Measurements from ENCODE around the gene GRK4. TPM values are rescaled to one million over a fixed set of nuclear protein-coding genes. Genes with fewer than 3 reads are reported as not detected.

Gene GRK4
- total RNA-seq, 1 donor from 2014 or later: 9.0 TPM

DNA sequence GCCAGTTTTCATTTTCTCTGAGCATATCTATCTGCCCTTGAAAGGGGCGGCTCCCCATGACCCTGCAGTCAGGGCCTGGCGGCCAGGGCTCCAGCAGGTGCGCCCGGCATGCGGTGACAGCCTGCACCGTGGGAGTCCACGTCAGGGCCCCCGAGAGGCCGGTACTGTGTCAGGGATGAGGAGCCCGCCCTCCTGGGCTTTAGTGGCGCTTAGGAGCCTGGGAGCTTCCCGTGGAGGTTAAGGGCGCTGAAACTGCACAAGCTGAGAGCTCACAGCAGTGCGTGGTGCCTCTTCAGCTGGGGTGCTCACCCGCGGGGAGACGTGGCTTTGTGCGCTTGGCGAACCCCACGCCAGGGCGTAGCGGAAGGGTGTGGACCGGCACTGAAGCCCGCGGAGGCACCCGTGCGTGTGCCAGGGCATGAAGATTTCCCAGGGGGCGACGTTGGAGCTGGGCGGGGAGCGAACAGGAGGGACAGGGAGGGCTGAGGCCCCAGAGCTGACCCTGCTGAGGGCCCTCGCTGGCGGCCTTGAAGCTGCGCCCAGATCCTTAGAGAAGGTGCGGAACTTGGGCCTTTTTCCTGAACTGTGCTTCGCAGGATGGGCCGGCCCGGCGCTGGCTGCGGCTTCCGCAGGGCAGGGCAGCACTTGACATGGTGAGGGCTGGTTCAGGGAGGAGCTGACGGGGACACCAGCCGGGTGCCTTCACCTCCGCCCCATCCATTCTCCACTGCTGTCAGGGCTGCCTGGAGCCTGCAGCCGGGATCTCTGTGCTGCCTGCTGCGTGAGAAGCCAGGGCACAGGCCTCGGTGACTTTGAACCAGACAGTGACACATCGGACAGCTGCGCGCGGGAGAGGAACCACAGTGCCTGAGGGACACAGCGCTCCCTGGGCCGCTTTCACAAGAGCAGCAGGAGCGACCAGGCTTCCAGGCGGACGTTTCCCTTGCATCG lies 78.1 kb downstream of the GRK4 start:
- DNase-seq: peak; percentile 60
- intact Hi-C loops (cut with micrococcal nuclease): no loop called here
- Histone ChIP-seq H3K9me3 (replicated peaks) (no peaks in the 10 kb centered on the region), H3K4me3 (peak overlapping the region; percentile 68), H3K36me3 (no peaks in the 10 kb centered on the region), H3K4me1 (peaks cover 47% of the 10 kb centered on the region), H3K27me3 (ENCODE audit: low read depth) (no peaks in the 10 kb centered on the region), H3K27ac (replicated peaks) (peak overlapping the region; percentile 88)
- no peak for TF ChIP-seq CTCF (IDR thresholded peaks at IDR 0.05; ENCODE audit: borderline replicate concordance)

DNA sequence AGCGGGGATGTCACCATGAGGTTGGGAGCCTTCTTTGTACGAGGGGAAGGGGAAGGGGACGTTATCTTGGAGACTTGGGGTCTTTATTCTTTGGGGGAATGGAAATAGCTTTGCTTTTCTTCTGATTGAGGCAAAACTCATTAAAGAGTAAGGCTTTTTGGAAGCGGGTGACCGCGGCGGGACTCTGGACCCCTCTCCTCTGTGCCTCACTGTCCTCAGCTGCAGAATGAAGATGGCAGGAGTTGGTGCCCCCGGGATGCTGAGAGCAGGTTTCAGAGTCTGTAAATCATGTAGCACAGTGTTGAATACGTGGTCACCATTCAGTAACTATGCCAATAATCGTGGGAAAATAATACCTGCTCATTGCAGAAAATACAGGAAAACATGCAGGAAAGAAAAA lies 78.9 kb downstream of the GRK4 start:
- peak overlapping the region; percentile 88 for H3K27ac ChIP-seq (replicated peaks)
- H3K4me3 ChIP-seq: peak overlapping the region; percentile 68
- DNase-seq: no peak
- TF ChIP-seq CTCF (IDR thresholded peaks at IDR 0.05; ENCODE audit: borderline replicate concordance): no peak
- peaks cover 44% of the 10 kb centered on the region for H3K4me1 ChIP-seq
- no peaks in the 10 kb centered on the region for H3K9me3 ChIP-seq (replicated peaks)
- H3K27me3 ChIP-seq (ENCODE audit: low read depth): no peaks in the 10 kb centered on the region
- intact Hi-C loops (cut with micrococcal nuclease): no loop called here
- no peaks in the 10 kb centered on the region for H3K36me3 ChIP-seq

DNA sequence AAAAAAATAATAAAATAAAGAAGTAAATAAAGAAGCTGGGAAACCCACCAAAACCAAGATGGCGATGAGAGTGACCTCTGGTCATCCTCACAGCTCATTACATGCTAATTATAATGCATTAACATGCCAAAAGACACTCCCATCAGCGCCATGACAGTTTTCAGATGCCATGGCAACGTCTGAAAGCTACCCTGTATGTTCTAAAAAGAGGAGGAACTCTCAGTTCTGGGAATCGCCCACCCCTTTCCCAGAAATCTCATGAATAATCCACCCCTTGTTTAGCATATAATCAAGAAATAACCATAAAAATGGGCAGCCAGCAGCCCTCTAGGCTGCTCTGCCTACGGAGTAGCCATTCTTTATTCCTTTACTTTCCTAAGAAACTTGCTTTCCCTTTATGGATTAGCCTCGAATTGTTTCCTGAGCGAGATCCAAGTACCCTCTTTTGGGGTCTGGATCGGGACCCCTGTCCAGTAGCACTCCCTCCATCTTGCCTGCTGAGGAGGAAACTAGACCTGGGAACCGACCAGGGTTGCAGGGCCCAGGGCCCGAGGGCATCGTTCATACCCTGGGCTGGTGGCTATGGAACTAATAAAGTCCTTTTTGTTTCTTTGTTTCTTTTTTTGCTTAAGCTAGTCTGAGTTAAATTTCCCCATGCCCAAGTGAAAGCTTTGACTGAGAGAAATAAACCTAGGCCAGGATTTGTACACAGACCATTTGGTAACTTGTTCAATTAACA lies 80.1 kb downstream of the GRK4 start:
- TF ChIP-seq CTCF (IDR thresholded peaks at IDR 0.05; ENCODE audit: borderline replicate concordance): no peak
- intact Hi-C loops (cut with micrococcal nuclease): no loop called here
- Histone ChIP-seq H3K4me3 (no peak overlapping the region), H3K27ac (replicated peaks) (no peak overlapping the region), H3K27me3 (ENCODE audit: low read depth) (no peaks in the 10 kb centered on the region), H3K9me3 (replicated peaks) (no peaks in the 10 kb centered on the region), H3K36me3 (no peaks in the 10 kb centered on the region), H3K4me1 (peaks cover 38% of the 10 kb centered on the region)
- no peak for DNase-seq

GRCh38 chr4:3044870-3045819 lies 81.8 kb downstream of the GRK4 start:
- Histone ChIP-seq H3K9me3 (replicated peaks) (no peaks in the 10 kb centered on the region), H3K36me3 (no peaks in the 10 kb centered on the region), H3K27ac (replicated peaks) (no peak overlapping the region), H3K4me3 (no peak overlapping the region), H3K4me1 (peaks cover 34% of the 10 kb centered on the region), H3K27me3 (ENCODE audit: low read depth) (no peaks in the 10 kb centered on the region)
- TF ChIP-seq CTCF (IDR thresholded peaks at IDR 0.05; ENCODE audit: borderline replicate concordance): no peak
- intact Hi-C loops (cut with micrococcal nuclease): no loop called here
- peak; percentile 46 for DNase-seq

GRCh38 chr4:3046162-3046561 lies 82.8 kb downstream of the GRK4 start:
- Histone ChIP-seq H3K9me3 (replicated peaks) (no peaks in the 10 kb centered on the region), H3K4me1 (peaks cover 28% of the 10 kb centered on the region), H3K27ac (replicated peaks) (no peak overlapping the region), H3K27me3 (ENCODE audit: low read depth) (no peaks in the 10 kb centered on the region), H3K36me3 (no peaks in the 10 kb centered on the region), H3K4me3 (no peak overlapping the region)
- intact Hi-C loops (cut with micrococcal nuclease): no loop called here
- no peak for TF ChIP-seq CTCF (IDR thresholded peaks at IDR 0.05; ENCODE audit: borderline replicate concordance)
- no peak for DNase-seq
